CD4-positive, alpha-beta memory T cell (primary cell): Measurements from ENCODE around the gene BPIFA2. TPM values are rescaled to one million over a fixed set of nuclear protein-coding genes. Genes with fewer than 3 reads are reported as not detected.

ENCODE experiments used
- CTCF ChIA-PET: fragments of 350-600 bp; sonication (Branson Sonifier 250); formaldehyde crosslinking; loops from one replicate; lab custom pipeline; 2021; ENCODE audit warnings: inconsistent platforms; ENCODE audit not compliant: partially characterized antibody; lab: Charles Lee
- POLR2A ChIA-PET: fragments of 350-600 bp; sonication (Branson Sonifier 250); formaldehyde crosslinking; loops from one replicate; lab custom pipeline; 2021; ENCODE audit not compliant: partially characterized antibody; lab: Charles Lee
- DNase-seq, 5 donors: peaks; one replicate each; pipeline versions ENCODE4 v3.0.0 to v3.0.0-alpha.2; 2020 to 2022; ENCODE audit warnings: mixed read lengths in 1 of 5
- H3K27ac ChIP-seq: one replicate; pipeline ENCODE4 v1.7.0; 2013; ENCODE audit warnings: low read depth, low read length
- H3K27me3 ChIP-seq: 2 replicates; pipeline ENCODE4 v1.7.0; 2013; ENCODE audit warnings: mild to moderate bottlenecking, low read length, moderate library complexity; ENCODE audit not compliant: insufficient read depth
- H3K36me3 ChIP-seq: 2 replicates; pipeline ENCODE4 v1.7.0; 2013; ENCODE audit warnings: mild to moderate bottlenecking, low read length, moderate library complexity; ENCODE audit not compliant: insufficient read depth
- H3K4me1 ChIP-seq: 2 replicates; pipeline ENCODE4 v1.7.0; 2013; ENCODE audit warnings: mild to moderate bottlenecking, low read length, moderate library complexity; ENCODE audit not compliant: insufficient read depth
- H3K4me3 ChIP-seq, 2 donors: one replicate each; pipeline ENCODE4 v1.7.0; 2013; ENCODE audit warnings: low read length in 2 of 2, mild to moderate bottlenecking in 1 of 2
- H3K9me3 ChIP-seq, 2 donors: one replicate each; pipeline ENCODE4 v1.7.0; 2013; ENCODE audit warnings: low read length in 2 of 2, control low read depth in 1 of 2; ENCODE audit not compliant: control insufficient read depth in 1 of 2
- H3K27ac Mint-ChIP-seq, 7 donors: one replicate each; pipeline ENCODE4 v1.8.0; 2020 to 2021; ENCODE audit warnings: mixed read lengths in 7 of 7, mild to moderate bottlenecking in 6 of 7, inconsistent platforms in 3 of 7, moderate library complexity in 3 of 7
- H3K27me3 Mint-ChIP-seq, 2 donors: one replicate each; pipeline ENCODE4 v1.8.0; 2020 to 2021; ENCODE audit warnings: mixed read lengths in 2 of 2
- H3K36me3 Mint-ChIP-seq, 2 donors: one replicate each; pipeline ENCODE4 v1.8.0; 2020 to 2021; ENCODE audit warnings: mixed read lengths in 2 of 2, inconsistent platforms in 1 of 2, mild to moderate bottlenecking in 1 of 2
- H3K4me1 Mint-ChIP-seq, 4 donors: one replicate each; pipeline ENCODE4 v1.8.0; 2020 to 2021; ENCODE audit warnings: mixed read lengths in 4 of 4, mild to moderate bottlenecking in 1 of 4
- H3K4me3 Mint-ChIP-seq, 8 donors: one replicate each; pipeline ENCODE4 v1.8.0; 2020 to 2021; ENCODE audit warnings: mixed read lengths in 8 of 8, mild to moderate bottlenecking in 7 of 8, moderate library complexity in 6 of 8, inconsistent platforms in 3 of 8
- H3K9me3 Mint-ChIP-seq, 8 donors: one replicate each; pipeline ENCODE4 v1.8.0; 2020 to 2021; ENCODE audit warnings: mixed read lengths in 8 of 8, mild to moderate bottlenecking in 5 of 8, inconsistent platforms in 3 of 8, moderate library complexity in 1 of 8
- intact Hi-C: fragments of 100-400 bp; cut with micrococcal nuclease; formaldehyde crosslinking; loops from one replicate; pipeline ENCODE4 v1.15.1; 2023
- polyA plus RNA-seq, 2 donors: library from polyadenylated mRNA; unstranded; fragments of 300-500 nt; fragmentation: Illumina TruSeq; gene quantifications; one replicate each; pipeline ENCODE4 v1.2.3, GENCODE V29; 2021
- total RNA-seq, 2 experiments: library from RNA; stranded (reverse); gene quantifications; one replicate each; pipeline ENCODE4 v1.2.3, GENCODE V29; 2021

Gene BPIFA2
- total and polyA plus RNA-seq, 4 experiments from 2014 or later, result not detected

DNA sequence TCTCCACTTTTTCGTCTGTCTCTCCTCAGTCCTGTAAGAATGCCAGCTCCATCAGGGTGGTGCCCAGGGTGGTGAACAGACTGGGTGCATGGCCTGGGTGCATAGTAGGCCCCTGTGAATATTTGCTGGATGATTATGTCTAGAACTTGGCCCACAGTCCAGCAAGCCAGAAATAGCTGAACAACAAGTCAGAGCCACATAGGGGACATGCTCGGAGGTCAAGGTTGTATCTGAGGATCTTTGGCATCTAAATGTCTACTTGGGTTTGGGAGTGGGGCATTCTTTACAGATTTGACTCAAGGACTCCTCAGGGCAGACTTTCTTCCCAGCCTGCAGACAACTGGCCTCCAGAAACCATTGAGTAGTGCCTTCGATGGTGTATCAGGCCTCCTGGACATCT, 31.1 kb downstream of the BPIFA2 start:
- no peak for DNase-seq
- H3K27me3 Mint-ChIP-seq, result peaks cover 10 to 19% of the 10 kb centered on the region in 2 donors
- H3K9me3 ChIP-seq, result no peaks in the 10 kb centered on the region
- H3K36me3 Mint-ChIP-seq, result no peaks in the 10 kb centered on the region
- H3K27ac Mint-ChIP-seq, result no peak overlapping the region
- H3K4me1 ChIP-seq, result no peaks in the 10 kb centered on the region
- ChIA-PET CTCF (no interaction called here), POLR2A (no interaction called here)
- intact Hi-C loops, result no loop called here
- H3K4me3 Mint-ChIP-seq, result no peak overlapping the region
- H3K27me3 ChIP-seq, result no peaks in the 10 kb centered on the region
- no peak overlapping the region for H3K27ac ChIP-seq
- no peak overlapping the region for H3K4me3 ChIP-seq
- H3K36me3 ChIP-seq, result no peaks in the 10 kb centered on the region
- no peaks in the 10 kb centered on the region for H3K4me1 Mint-ChIP-seq
- H3K9me3 Mint-ChIP-seq, result no peaks in the 10 kb centered on the region

DNA sequence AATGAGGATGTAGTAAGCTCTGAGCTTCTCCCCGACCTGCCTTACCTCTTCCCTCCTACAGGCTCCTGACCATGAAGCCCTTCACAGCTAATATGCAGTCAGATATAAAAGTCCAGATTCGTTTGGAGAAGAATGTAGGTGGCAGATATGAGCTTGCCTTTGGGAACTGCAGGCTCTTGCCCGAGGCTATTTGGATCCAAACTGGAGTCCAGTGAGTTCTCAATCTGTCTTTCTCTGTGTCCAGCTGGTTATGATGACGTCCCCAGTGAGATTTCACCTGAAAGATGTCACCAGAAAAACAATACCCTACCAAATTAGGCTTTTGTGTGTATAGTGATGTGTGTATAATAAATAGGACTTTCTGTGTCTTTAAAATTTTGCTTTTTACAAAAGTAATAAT, 34.5 kb downstream of the BPIFA2 start:
- Histone ChIP-seq H3K9me3 (no peaks in the 10 kb centered on the region), H3K27ac (no peak overlapping the region), H3K36me3 (no peaks in the 10 kb centered on the region), H3K27me3 (no peaks in the 10 kb centered on the region), H3K4me3 (no peak overlapping the region), H3K4me1 (no peaks in the 10 kb centered on the region)
- no peaks in the 10 kb centered on the region for H3K36me3 Mint-ChIP-seq
- H3K27ac Mint-ChIP-seq, result no peak overlapping the region
- no peak for DNase-seq
- H3K4me3 Mint-ChIP-seq, result no peak overlapping the region
- H3K9me3 Mint-ChIP-seq, result no peaks in the 10 kb centered on the region
- H3K4me1 Mint-ChIP-seq, result no peaks in the 10 kb centered on the region
- CTCF ChIA-PET, result no interaction called here
- intact Hi-C loops, result no loop called here
- POLR2A ChIA-PET, result no interaction called here
- H3K27me3 Mint-ChIP-seq, result peaks cover 19 to 25% of the 10 kb centered on the region in 2 donors

DNA sequence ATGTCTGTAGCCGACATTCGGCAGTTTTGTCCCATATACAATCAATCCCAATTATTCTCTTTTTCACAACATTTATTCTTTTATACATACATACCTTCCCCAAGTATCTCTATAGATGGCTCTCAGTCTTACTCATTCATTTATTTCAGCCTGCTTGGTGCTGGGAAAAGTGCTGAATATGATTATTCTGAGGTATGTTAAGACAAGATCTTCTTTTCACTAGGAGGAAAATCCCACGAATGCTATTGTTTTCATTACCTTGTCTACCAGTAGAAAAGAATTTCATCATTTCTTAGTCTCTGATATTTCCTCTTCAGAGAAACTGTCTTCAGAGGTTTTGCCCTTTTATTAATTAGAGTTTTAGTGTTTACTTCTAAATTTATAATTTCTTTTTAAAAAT, 35.5 kb downstream of the BPIFA2 start:
- ChIA-PET CTCF (no interaction called here), POLR2A (no interaction called here)
- no peaks in the 10 kb centered on the region for H3K27me3 ChIP-seq
- Mint-ChIP-seq H3K27ac (no peak overlapping the region), H3K36me3 (no peaks in the 10 kb centered on the region), H3K9me3 (peaks cover 0 to 3% (median 0%) of the 10 kb centered on the region in 8 donors), H3K4me3 (no peak overlapping the region), H3K27me3 (peaks cover 15 to 30% of the 10 kb centered on the region in 2 donors), H3K4me1 (no peaks in the 10 kb centered on the region)
- intact Hi-C loops, result no loop called here
- H3K4me1 ChIP-seq, result no peaks in the 10 kb centered on the region
- no peaks in the 10 kb centered on the region for H3K9me3 ChIP-seq
- H3K36me3 ChIP-seq, result no peaks in the 10 kb centered on the region
- no peak overlapping the region for H3K4me3 ChIP-seq
- DNase-seq, result no peak
- H3K27ac ChIP-seq, result no peak overlapping the region

DNA sequence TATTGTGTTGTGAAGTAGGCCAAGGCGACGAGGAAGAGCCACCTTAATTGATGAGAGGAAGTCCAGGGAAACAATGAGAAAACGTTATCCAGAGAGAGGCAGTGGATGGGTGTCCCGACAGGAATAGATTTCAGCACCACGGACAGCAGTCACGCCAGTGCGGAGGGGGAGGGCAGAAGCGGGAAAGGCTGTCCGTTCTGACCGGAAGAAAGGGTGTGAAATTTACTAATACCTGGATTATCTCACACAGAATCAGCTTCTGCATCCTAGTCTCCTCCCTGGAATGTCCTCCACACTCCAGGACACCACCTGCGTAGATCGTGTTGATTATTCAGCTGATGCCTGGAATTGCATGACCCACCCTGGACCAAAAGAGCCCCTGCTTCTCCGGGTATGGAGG, 41.8 kb downstream of the BPIFA2 start:
- CTCF ChIA-PET, result no interaction called here
- Mint-ChIP-seq H3K27ac (no peak overlapping the region), H3K4me3 (no peak overlapping the region), H3K36me3 (no peaks in the 10 kb centered on the region), H3K27me3 (peaks cover 23 to 46% of the 10 kb centered on the region in 2 donors), H3K4me1 (peaks cover 0 to 4% (median 2%) of the 10 kb centered on the region in 4 donors), H3K9me3 (peaks cover 0 to 5% (median 2%) of the 10 kb centered on the region in 8 donors)
- Histone ChIP-seq H3K36me3 (no peaks in the 10 kb centered on the region), H3K27ac (no peak overlapping the region), H3K4me1 (no peaks in the 10 kb centered on the region), H3K9me3 (no peaks in the 10 kb centered on the region), H3K4me3 (no peak overlapping the region), H3K27me3 (no peaks in the 10 kb centered on the region)
- DNase-seq, result peak in 4 of 5 donors; percentile 10 to 22 (median 21)
- intact Hi-C loops, result loop anchor here (5.0 kb wide), 1 partner anchor 307 kb away; no protein-coding TSS in a partner anchor
- POLR2A ChIA-PET, result no interaction called here

DNA sequence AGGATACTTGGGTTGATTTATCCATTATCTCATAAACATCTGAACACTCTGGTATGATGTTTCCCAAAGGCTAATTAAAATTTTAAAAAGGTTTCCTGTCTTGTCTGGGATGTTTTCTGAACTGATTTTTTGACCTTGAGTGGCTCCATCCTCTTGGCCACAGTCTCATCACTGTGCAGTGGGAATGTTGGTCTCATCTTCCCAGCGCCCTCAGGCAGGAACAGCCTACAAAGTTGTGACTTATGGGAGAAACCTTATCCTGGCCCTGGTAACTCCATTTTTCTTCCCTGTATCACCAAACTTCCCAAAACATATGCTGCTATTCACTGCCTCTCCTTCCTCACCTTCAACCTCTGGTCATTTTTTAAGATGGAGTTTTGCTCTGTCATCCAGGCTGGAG, 42.4 kb downstream of the BPIFA2 start:
- ChIA-PET CTCF (no interaction called here), POLR2A (no interaction called here)
- no peaks in the 10 kb centered on the region for H3K36me3 ChIP-seq
- intact Hi-C loops, result loop anchor here (5.0 kb wide), 1 partner anchor 308 kb away; no protein-coding TSS in a partner anchor
- peaks cover 0 to 4% (median 2%) of the 10 kb centered on the region in 4 donors for H3K4me1 Mint-ChIP-seq
- no peaks in the 10 kb centered on the region for H3K4me1 ChIP-seq
- peaks cover 0 to 5% (median 2%) of the 10 kb centered on the region in 8 donors for H3K9me3 Mint-ChIP-seq
- no peak for DNase-seq
- H3K4me3 Mint-ChIP-seq, result no peak overlapping the region
- H3K36me3 Mint-ChIP-seq, result no peaks in the 10 kb centered on the region
- no peaks in the 10 kb centered on the region for H3K9me3 ChIP-seq
- H3K27ac ChIP-seq, result no peak overlapping the region
- no peaks in the 10 kb centered on the region for H3K27me3 ChIP-seq
- peaks cover 24 to 49% of the 10 kb centered on the region in 2 donors for H3K27me3 Mint-ChIP-seq
- no peak overlapping the region for H3K4me3 ChIP-seq
- H3K27ac Mint-ChIP-seq, result no peak overlapping the region

DNA sequence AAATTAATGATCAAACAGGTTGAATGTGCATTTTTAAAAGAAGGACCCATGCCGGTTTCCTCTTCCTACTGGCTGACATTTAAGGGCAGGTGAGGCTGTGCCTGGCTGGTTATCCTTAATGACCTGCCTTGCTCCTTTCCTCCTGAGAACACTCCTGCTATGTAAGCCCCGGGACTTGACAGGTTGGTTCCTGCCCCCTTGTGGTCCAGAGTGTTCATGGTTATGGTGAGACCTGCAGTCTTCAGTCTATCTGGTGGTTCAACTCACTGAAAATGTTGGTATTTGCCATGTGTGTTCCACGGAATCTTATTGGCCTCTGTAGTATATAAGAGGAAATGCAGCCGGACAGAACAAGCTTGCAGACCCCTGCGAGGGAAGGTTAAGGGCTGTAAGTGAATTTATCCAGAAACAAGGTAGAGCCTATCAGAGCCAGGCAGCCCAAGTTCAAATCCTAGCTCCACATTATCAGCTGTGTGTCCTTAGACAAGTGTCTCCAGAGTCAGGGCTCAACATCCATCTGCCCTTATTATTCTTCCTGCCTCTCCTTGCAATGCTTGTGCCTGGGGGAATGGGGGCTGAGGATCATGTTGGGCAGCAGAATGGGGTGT, 44.0 kb downstream of the BPIFA2 start:
- Mint-ChIP-seq H3K27ac (no peak overlapping the region), H3K9me3 (peaks cover 0 to 7% (median 3%) of the 10 kb centered on the region in 8 donors), H3K4me1 (peaks cover 0 to 4% (median 2%) of the 10 kb centered on the region in 4 donors), H3K27me3 (peaks cover 26 to 57% of the 10 kb centered on the region in 2 donors), H3K4me3 (no peak overlapping the region), H3K36me3 (no peaks in the 10 kb centered on the region)
- H3K4me1 ChIP-seq, result no peaks in the 10 kb centered on the region
- no peaks in the 10 kb centered on the region for H3K36me3 ChIP-seq
- intact Hi-C loops, result loop anchor here (5.0 kb wide), 1 partner anchor 310 kb away; no protein-coding TSS in a partner anchor
- no peak overlapping the region for H3K27ac ChIP-seq
- no peaks in the 10 kb centered on the region for H3K27me3 ChIP-seq
- CTCF ChIA-PET, result interaction anchor here (1.3 to 1.6 kb wide), 2 partner anchors 9 to 311 kb away, joined by 4 to 5 read pairs; no protein-coding TSS in a partner anchor
- H3K4me3 ChIP-seq, result no peak overlapping the region
- no peaks in the 10 kb centered on the region for H3K9me3 ChIP-seq
- peak in 2 of 5 donors; percentile 8 to 15 for DNase-seq
- POLR2A ChIA-PET, result no interaction called here

DNA sequence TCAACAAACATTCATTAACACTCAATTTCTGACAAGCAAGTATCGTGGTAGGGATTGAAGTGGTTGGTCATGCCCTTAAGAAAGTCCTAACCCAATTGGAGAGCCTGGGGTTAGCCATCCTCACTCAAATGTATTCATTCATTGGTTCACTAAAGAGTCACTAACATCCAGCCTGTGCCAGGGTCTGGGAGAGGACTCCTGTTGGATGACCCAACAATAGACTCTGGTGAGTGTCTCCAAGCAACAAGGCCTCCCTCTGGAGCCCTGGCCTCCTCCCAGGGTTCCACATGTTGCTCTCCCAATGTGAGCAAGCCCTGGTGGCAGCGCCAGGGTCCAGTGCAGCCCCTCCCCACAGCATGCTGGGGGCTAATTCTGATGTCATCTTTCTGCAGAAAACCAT, 49.1 kb downstream of the BPIFA2 start, which contains the start of gene BPIFA3:
Gene BPIFA3, plus strand, starts transcription at position 301 of the 400 bp plus-strand sequence. CDS start 185 bp downstream, outside the sequence.
- Mint-ChIP-seq H3K4me3 (no peak within 1 kb of the TSS), H3K27me3 (peaks cover 24 to 27% of the 10 kb centered on the region in 2 donors)

More for the DNA sequence above, 49.1 kb downstream of the BPIFA2 start, which contains the start of gene BPIFA3:
- ChIA-PET CTCF (no interaction called here), POLR2A (no interaction called here)
- no peak for DNase-seq
- Histone ChIP-seq H3K27me3 (no peaks in the 10 kb centered on the region), H3K36me3 (no peaks in the 10 kb centered on the region), H3K27ac (no peak within 1 kb of the TSS), H3K4me1 (no peaks in the 10 kb centered on the region), H3K4me3 (no peak within 1 kb of the TSS), H3K9me3 (no peaks in the 10 kb centered on the region)
- Mint-ChIP-seq H3K9me3 (peaks cover 0 to 4% (median 0%) of the 10 kb centered on the region in 8 donors), H3K27ac (no peak within 1 kb of the TSS), H3K4me1 (no peaks in the 10 kb centered on the region), H3K36me3 (no peaks in the 10 kb centered on the region)
- intact Hi-C loops, result no loop called here
